OCI-LY3 (cell line): ENCODE measurements around the gene LRRC56.
"Not testable (repeated sequence)": the region's sequence is repeated elsewhere in the genome, so short reads cannot be mapped to it uniquely, and the experiment has no call there.

Experiments used
- CTCF ChIP-seq: fragments of 200-600, 300-600 bp; sonication (generic); IDR thresholded peaks from 2 replicates; pipeline ENCODE4 v1.5.1; 2014; ENCODE audit warnings: antibody characterized with exemption, low read length, low read depth
- EZH2phosphoT487 ChIP-seq: fragments of 200-600 bp; shearing (Covaris generic); IDR thresholded peaks from 2 replicates; pipeline ENCODE4 v1.6.1; 2018; ENCODE audit warnings: antibody characterized with exemption, mixed run types, low read depth

- not testable (repeated sequence) for TF ChIP-seq CTCF, EZH2phosphoT487
Measured at GRCh38 chr11:516918-517685, 20.2 kb upstream of the LRRC56 start.
